HG02981 (cell line): Measurements from ENCODE around the gene HOXC5.

ENCODE experiments used
- ATAC-seq: cut with Tn5 transposase; IDR thresholded peaks from one replicate; pipeline ENCODE4 v1.9.1; 2021; ENCODE audit warnings: mild to moderate bottlenecking, moderate library complexity; ENCODE audit not compliant: unreplicated experiment

HOXC5 gene

DNA sequence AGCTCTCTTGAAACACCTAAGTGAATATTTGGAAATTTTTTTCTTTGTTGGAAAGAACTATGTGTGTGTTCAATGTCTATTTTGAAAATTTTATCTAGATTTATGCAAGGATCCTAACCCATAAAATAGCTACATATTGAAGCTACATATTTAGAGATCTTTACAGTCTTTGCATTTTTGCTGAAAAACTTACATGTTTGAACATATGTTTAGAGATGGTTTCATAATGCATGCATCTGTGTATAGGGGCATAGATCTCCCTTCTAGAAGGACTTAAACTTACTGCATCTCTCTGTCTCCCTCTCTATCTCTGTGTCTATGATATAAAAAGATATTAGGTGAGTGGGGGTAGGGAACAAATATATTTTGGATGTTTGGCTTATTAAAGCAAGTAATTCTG lies 12.6 kb downstream of the HOXC5 start:
- ATAC-seq: no peak

DNA sequence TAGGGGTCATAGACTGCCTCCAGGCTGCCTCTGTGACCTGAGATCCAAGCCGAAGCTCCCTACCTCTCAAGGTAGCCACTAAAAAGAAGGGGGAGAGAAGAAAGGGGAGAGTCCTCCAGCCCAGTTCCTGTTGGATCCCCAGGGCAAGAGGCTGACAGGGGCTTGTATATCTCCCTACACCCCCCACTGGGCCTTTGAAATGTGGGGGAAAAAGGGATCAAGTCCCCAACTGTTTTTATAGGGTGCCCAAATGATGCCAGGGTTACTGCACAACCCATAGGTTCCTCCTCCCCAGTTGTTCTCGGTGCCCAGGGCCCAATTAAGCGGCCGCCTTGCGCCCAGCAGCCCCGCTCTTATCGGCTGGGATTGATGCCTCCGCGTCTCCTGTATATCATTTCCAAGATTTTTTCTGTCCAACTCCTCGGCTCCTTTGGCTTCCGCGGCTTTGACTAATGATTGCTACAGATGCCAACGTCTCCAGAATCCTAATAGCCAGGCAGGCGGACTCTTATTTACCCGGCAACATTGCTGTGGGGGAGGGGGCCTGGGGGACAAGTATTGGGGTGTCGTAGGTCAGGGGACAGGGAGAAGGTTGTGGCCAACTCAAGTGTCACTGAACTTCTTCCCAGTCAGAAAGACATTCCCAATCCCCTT lies 13.1 kb downstream of the HOXC5 start:
- ATAC-seq: no peak

DNA sequence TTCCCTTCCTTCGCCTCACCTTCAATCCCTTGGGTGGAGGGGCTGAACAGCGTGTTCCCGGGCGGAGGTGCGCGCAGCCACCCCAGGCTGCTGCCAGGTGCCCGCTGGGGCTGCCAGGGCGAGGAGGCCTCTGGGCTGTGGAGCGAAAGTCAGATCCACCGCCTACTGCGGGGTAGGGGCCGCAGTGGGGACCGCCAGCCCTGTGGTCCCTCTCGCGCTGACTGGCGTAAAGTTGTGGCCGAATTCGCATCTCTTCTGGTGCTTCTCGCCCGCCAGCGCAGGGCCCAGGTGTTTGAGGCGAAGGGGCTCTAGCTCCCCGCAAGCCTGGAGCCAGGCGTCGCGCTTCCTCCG lies 13.9 kb downstream of the HOXC5 start:
- no peak for ATAC-seq

DNA sequence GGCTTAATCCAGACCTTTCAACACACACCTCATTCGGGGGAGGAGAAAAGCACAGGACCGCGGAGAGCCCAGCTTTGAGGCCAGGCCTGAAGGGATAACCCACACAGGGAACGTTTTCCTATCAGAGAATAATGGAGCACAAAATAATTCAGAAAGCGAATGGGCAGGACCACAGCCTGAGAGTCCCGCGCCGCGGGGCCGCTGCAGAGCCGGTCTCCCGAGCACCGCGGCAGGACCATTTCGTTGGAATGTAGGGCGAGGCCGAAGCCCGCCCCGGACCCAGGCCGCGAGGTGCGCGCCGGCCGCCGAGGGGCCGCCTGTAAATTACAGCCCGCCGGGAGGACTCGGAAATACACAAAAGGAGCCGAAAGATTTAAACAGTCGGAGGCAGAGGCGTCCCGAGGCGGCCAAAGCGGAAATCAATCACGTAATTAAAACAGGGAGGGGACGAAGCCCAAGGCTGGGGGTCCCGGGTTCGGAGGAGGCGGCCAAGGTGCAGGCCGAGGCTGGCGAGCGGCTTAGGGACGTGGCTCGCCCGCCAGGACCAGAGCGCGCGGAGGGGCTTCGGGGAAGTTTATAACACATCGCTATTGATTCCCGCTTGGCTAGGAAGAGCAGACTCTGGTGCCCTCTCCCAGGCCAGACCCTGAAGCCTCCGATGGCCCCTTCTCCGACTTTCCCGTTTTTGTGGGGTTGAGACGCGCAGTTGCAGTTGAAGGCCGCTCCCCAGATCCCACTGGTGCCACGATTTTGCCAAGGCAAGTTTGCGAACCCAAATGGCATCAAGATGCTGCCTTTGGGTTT lies 14.5 kb downstream of the HOXC5 start:
- ATAC-seq: no peak

DNA sequence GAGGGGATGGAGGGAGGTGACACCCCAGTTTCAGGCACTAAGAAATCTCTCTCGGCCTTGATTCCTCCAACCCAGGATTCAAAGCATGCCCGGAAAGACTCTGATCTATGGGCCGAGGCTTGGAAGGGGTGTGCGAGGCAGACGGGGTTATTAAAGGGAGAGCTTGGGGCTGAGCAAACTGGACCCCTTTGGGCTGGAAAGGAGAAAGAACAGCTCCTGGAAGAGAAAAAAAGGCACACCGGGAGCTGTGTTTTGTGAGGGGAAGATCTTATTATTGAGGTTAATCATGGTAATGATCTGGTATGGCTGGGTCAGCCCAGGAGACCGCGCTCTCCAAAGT lies 15.1 kb downstream of the HOXC5 start:
- no peak for ATAC-seq

DNA sequence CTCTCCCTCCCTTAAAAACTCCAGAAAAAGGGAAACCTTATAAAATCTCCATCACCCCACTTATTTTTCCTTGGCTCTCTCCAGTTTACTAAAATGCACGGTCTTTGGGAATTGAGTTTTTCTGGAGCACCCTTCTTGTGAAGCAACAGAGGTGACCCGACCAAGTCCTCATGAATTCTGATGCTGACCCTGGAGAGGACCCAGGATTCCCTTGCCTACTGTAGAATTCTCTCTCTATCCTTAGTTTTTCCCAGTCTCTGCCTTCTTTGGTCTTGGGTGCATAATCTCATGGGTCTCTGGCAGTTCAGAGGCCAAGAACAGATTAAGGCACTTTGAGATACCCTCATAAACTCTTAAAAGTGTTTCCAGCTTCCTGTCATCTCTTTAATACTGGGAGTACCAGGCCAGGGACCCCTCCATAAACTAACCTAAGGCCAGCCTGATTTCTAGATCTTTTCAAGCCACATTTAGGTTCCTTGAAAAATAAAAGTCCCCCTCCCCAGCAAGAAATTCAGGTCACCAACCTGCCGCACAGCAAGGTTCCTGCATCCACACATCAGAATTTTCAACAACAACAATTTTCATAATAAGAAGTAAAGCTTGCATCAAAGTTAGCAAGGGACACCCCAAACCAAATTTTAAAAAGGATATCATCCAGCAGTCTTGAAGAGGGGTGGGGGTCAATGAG lies 15.7 kb downstream of the HOXC5 start:
- ATAC-seq: no peak

DNA sequence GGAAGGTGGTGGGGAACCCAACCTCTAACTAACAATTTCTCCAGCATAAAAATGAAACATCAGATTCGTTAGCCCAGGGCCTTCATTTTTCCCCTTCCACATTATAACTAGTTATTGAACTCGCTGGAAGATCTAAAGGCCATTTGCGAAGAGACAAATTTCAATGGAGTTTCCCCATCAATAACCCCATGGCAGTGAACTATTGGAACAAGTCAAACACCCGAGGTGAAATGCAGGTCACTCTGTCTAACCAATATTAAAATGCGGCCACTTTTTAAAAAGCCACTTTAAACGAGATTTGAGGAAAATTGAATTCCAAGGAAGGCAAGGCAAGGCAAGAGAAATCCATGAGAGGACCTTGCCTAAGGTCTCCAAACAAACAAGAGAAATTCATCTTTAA lies 16.3 kb downstream of the HOXC5 start:
- ATAC-seq: no peak

DNA sequence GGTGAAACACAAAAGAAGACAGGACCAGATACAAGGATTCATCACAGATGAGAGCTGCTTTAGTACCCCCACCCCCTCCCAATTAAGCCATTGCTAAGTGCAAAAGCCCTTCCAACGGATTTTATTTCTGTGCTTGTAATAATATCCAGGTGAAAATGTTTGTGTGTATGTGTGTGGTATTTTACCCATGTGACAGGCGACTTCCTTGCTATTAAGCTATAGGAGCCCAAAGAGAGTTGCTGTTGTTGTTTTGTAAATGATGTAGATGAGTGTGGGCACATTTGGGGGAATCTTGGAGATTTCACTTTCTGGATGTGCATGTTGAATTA lies 17.6 kb downstream of the HOXC5 start:
- ATAC-seq: no peak

DNA sequence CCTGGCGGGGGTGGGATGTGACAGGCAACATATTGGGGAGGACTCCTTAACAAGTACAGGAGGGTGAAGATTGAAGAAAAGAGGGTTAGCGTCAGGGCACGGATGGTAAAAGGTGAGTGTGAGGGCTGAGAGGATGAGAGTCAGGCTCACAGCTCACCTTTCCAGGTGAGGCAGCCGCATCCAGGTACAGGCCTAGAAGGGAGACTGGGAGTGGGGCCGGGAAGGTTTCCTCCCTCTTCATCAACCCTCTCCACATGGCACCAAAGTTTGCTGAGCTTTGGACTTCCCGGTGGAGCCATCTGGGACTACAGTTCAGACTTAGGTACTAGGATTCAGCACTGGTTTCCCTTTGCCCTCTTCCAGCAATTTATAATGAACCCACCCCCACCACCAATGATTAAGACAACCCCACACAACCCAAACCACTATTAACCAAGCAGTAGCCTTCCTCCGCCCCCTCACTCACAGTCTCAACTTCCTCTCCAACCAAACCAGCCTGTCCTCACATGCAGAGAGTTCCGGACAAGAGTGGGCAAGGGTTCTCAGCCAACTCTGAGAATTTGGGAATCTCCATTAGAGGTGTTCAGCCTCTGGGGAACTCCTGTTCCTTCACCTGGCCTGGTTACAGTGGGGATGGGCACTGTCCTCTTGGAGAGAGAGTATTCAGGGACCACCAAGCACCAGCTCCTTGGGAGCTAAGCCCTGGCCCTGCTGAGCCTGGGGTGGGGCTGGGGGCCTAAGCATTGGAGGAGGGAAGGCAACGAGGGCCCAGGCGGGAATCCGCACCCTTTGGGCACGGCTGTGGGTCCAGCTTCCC lies 18.4 kb downstream of the HOXC5 start:
- no peak for ATAC-seq

DNA sequence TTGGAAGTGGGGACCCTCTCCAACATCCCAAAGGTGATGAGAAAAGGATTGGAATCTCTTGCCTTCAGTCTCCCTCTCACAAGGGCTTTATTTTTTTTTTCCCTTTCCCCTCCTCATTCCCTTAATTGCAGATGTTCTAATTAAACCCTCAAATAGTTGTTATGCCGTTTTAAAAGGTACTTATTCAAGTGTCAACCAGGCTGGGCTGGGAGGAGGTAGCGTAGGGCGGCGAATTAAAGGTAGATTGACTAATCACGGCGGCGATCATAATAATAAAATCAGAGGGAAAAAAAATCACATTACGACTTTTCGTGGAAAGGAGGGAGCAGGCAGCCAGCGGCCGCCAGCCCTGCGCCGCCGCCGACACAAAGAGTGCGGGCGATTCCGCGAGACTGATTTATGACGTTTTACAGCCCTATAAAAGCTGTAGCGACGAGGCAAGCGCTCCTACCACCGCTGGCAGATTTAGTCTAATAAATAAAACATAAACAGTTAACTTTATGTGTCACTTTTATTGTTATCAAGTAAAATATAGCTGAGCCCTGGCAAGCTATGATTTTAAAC lies 19.1 kb downstream of the HOXC5 start:
- no peak for ATAC-seq

DNA sequence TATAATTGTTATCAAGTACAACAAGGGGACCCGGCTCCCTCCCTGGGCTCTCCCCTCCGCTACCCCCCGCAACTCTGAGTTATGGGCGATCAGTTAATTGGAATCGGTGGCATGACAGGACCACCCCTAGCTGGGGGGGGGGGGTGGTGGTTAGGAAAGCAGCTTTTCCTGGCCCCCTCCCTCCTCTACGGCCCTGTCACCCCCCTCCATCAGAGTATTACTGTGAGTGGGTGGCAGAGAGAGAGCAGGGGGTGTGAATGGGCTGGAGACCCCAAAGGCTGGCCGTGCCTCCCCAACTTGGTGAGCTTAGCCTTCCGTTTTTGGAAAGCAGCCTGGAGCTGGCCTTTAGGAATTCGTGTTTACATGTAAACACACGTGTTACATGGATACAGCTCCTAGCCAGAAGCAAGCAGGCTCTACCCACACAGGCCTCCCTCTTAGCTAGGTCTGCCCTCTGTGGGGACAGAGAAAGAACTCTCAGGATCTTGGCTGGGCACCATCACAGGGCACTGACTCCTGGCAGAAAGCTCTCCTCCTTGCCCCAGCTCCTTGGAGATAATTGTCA lies 19.7 kb downstream of the HOXC5 start:
- no peak for ATAC-seq

DNA sequence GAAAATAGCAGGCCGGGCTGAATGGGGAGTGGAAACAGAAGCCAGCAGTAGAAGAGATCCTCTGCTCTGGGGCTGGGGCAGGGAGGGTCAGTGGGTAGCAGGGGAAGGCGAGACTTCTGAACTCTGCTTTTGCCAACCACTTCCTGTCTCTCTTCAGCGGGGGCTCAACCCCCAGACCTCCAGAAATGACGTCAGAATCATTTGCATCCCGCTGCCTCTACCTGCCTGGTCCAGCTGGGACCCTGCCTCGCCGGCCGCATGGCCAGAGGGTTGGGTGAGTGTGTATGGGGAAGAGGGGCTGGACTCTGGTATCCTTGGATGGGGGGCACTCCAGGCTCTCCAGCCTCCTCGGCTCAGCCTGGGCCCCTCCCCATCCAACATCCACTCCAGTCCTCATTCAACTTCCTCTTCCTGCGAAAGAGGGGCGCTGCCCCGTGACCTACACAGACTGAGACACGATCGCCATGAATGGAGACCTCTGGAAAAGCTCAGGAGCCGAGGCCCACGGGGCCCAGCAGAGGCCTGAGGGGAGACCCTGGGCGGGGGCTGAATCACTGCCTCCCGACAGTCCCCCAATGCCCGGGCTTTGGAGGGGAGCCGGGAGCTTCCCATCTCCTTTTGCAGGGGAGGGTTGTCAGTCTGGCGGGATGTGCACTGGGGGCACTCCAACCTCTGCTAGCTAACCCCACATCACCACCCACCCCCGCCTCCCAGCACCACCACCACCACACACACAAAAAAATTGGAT lies 20.3 kb downstream of the HOXC5 start:
- ATAC-seq: no peak

DNA sequence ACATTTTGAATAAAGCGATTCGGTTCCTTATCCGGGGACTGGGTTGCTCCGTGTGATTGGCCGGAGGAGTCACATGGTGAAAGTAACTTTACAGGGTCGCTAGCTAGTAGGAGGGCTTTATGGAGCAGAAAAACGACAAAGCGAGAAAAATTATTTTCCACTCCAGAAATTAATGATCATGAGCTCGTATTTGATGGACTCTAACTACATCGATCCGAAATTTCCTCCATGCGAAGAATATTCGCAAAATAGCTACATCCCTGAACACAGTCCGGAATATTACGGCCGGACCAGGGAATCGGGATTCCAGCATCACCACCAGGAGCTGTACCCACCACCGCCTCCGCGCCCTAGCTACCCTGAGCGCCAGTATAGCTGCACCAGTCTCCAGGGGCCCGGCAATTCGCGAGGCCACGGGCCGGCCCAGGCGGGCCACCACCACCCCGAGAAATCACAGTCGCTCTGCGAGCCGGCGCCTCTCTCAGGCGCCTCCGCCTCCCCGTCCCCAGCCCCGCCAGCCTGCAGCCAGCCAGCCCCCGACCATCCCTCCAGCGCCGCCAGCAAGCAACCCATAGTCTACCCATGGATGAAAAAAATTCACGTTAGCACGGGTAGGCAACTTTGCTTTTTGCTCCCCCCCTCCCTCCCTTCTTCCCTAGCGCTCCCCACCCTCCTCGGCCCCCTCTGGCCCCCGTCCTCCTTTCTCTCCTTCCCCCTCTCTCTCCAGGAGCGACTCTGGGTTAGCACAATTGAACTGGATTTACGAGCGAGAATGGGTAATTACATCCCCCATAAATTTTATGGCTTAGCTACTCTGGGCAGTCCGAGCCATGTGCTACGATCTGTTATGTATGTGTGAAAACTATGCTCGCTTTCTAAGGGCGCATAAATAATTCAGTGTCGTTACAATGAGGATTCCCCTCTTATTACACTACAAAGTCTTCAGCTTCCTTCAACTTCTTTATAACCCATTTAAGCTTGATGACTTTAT lies 21.2 kb downstream of the HOXC5 start, which contains the start of gene HOXC4:
Gene HOXC4, plus strand, starts transcription at position 85 of the 991 bp plus-strand sequence. Its CDS starts 88 bp downstream, at position 173.
- no peak for ATAC-seq

DNA sequence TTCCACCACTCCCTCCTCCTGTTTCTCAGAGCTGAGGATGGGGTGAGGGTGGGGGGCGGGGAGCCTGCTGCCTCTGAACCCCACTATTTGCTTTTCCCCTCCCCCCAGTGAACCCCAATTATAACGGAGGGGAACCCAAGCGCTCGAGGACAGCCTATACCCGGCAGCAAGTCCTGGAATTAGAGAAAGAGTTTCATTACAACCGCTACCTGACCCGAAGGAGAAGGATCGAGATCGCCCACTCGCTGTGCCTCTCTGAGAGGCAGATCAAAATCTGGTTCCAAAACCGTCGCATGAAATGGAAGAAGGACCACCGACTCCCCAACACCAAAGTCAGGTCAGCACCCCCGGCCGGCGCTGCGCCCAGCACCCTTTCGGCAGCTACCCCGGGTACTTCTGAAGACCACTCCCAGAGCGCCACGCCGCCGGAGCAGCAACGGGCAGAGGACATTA lies 21.9 kb downstream of the HOXC5 start:
- no peak for ATAC-seq

DNA sequence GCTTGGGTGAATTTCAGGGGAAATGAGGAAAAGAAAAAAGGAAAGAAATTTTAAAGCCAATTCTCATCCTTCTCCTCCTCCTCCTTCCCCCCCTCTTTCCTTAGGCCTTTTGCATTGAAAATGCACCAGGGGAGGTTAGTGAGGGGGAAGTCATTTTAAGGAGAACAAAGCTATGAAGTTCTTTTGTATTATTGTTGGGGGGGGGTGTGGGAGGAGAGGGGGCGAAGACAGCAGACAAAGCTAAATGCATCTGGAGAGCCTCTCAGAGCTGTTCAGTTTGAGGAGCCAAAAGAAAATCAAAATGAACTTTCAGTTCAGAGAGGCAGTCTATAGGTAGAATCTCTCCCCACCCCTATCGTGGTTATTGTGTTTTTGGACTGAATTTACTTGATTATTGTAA lies 22.7 kb downstream of the HOXC5 start:
- no peak for ATAC-seq

DNA sequence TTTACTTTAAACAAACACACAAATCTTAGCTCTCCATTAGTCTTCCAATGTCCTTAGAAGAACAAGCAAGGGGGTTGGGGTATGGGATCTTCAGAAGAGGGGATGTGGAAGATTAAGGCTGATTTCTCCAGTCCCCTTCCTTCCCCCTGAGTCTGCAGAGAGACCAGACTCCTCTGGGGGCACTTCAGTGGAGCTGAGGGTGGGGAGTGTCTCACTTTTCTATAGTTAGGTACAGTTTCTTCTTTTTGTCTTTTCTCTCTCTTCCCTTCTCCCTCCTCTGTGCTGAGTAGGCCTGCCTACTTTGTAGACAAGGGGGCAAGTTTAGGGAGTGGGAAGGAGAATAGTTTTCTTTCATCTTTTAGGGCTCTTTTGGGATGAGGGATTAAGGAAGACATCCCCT lies 23.3 kb downstream of the HOXC5 start:
- no peak for ATAC-seq

DNA sequence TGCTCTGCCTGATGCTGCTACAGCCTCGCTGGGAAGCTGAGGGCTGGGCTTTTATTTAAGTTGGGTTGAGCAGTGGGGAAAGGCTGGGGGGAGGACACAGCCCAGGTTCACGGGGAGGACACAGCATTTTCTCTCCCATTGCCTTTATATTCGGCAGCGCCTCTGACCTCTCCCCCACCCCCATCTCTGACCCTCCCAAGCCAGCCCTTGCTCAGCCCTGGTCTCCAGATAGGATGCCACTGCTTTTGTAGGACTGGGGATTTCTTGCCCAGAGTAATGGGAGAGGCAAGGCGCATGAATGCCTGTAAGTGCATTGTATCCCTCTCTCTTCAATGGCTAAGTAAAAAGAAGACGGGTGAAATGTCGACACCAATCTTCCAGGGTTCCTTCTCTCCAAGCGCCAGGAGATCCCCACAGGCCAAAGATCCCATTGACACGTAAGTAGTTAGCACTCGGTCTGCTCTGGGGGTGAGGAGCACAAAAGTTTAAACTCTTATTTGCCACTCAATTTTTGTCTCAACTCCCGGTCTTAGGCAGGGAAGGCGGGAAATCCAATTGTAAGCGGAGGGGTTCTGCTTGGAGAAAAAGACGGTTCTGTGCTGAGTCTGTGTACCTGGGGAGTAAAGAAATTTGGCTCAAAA lies 25.4 kb downstream of the HOXC5 start:
- ATAC-seq: no peak

DNA sequence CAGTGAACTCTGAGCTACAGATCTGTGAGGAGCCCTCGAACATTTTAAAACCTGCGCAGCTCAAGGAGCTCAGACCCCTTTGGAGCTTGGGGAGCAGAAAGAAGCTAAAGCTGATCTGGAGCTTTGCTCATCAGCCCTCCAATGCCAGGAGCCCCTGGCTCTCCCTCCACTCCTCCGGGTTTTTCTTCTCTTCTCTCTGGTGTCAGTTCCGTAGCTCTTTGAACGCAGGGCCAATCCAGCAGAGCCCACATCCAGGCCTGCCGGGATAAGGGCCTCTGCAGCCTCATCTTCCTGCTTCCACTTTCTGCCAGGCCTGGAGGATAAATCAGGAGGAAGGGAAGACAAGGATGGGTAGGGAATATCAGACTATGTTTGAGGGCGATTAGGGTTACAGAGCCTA lies 26.8 kb downstream of the HOXC5 start:
- no peak for ATAC-seq
